Activated T-cell treated with anti-CD3 and anti-CD28 coated beads, Interleukin-2, amount 50 U/mL, for 72 hours (primary cell): ENCODE data around the gene TSHZ2. TPM values are rescaled to one million over a fixed set of nuclear protein-coding genes. Genes with fewer than 3 reads are reported as not detected.

ENCODE experiments used
- ATAC-seq, 2 donors: fragments of 150-1000 bp; cut with Tn5 transposase; replicated peaks in 1 of 2; 2 replicates each; pipeline ENCODE4 v1.10.0; 2021; ENCODE audit warnings: moderate library complexity in 2 of 2, mild to moderate bottlenecking in 1 of 2
- DNase-seq, 2 donors: peaks; one replicate each; pipeline ENCODE4 v3.0.0; 2021 to 2022; ENCODE audit warnings: mixed read lengths in 1 of 2
- H3K27ac Mint-ChIP-seq: one replicate; pipeline ENCODE4 v1.8.0; 2022; ENCODE audit warnings: mild to moderate bottlenecking, moderate library complexity, mixed read lengths
- H3K27me3 Mint-ChIP-seq: one replicate; pipeline ENCODE4 v1.8.0; 2022; ENCODE audit warnings: low read depth, mixed read lengths
- H3K36me3 Mint-ChIP-seq, 2 donors: one replicate each; pipeline ENCODE4 v1.8.0; 2022; ENCODE audit warnings: mixed read lengths in 2 of 2, mild to moderate bottlenecking in 1 of 2; ENCODE audit not compliant: insufficient read depth in 2 of 2
- H3K4me1 Mint-ChIP-seq: one replicate; pipeline ENCODE4 v1.8.0; 2022; ENCODE audit warnings: low read depth, mixed read lengths
- H3K4me3 Mint-ChIP-seq, 2 donors: one replicate each; pipeline ENCODE4 v1.8.0; 2022; ENCODE audit warnings: mild to moderate bottlenecking in 2 of 2, mixed read lengths in 2 of 2, moderate library complexity in 2 of 2
- H3K9me3 Mint-ChIP-seq, 2 donors: one replicate each; pipeline ENCODE4 v1.8.0; 2022; ENCODE audit warnings: mixed read lengths in 2 of 2
- total RNA-seq, 2 donors: library from RNA; stranded (reverse); gene quantifications; one replicate each; pipeline ENCODE4 v1.2.3, GENCODE V29; 2022

The TSHZ2 gene
- total RNA-seq, 2 donors from 2014 or later: 29.3 to 56.7 TPM

GRCh38 chr20:52943185-52943841 lies 28.8 kb upstream of the TSHZ2 start:
- H3K36me3 Mint-ChIP-seq: peaks cover 0 to 2% of the 10 kb centered on the region in 2 donors
- no peaks in the 10 kb centered on the region for H3K9me3 Mint-ChIP-seq
- DNase-seq: no peak
- no peak overlapping the region for H3K4me3 Mint-ChIP-seq
- H3K27ac Mint-ChIP-seq: no peak overlapping the region
- no peaks in the 10 kb centered on the region for H3K27me3 Mint-ChIP-seq
- no peak for ATAC-seq
- H3K4me1 Mint-ChIP-seq: no peaks in the 10 kb centered on the region

GRCh38 chr20:52945268-52945667 lies 26.9 kb upstream of the TSHZ2 start:
- H3K36me3 Mint-ChIP-seq: peaks cover 0 to 1% of the 10 kb centered on the region in 2 donors

GRCh38 chr20:52945862-52946522 lies 26.2 kb upstream of the TSHZ2 start:
- no peak for ATAC-seq
- no peak overlapping the region for H3K27ac Mint-ChIP-seq
- H3K4me3 Mint-ChIP-seq: no peak overlapping the region
- H3K9me3 Mint-ChIP-seq: no peaks in the 10 kb centered on the region
- DNase-seq: no peak
- no peaks in the 10 kb centered on the region for H3K27me3 Mint-ChIP-seq
- no peaks in the 10 kb centered on the region for H3K36me3 Mint-ChIP-seq
- no peaks in the 10 kb centered on the region for H3K4me1 Mint-ChIP-seq

More at GRCh38 chr20:52945268-52945667, 26.9 kb upstream of the TSHZ2 start:
- Mint-ChIP-seq H3K27me3 (no peaks in the 10 kb centered on the region), H3K9me3 (no peaks in the 10 kb centered on the region), H3K27ac (no peak overlapping the region), H3K4me3 (no peak overlapping the region), H3K4me1 (no peaks in the 10 kb centered on the region)
- DNase-seq (no peak), ATAC-seq (no peak)

GRCh38 chr20:52948491-52948890 lies 23.7 kb upstream of the TSHZ2 start:
- no peak overlapping the region for H3K27ac Mint-ChIP-seq
- no peaks in the 10 kb centered on the region for H3K27me3 Mint-ChIP-seq
- no peaks in the 10 kb centered on the region for H3K9me3 Mint-ChIP-seq
- H3K4me1 Mint-ChIP-seq: no peaks in the 10 kb centered on the region
- ATAC-seq: no peak
- H3K36me3 Mint-ChIP-seq: peaks cover 0 to 2% of the 10 kb centered on the region in 2 donors
- no peak for DNase-seq
- H3K4me3 Mint-ChIP-seq: no peak overlapping the region

- Mint-ChIP-seq H3K27me3 (no peaks in the 10 kb centered on the region), H3K4me3 (no peak overlapping the region), H3K4me1 (no peaks in the 10 kb centered on the region), H3K27ac (no peak overlapping the region), H3K36me3 (peaks cover 0 to 2% of the 10 kb centered on the region in 2 donors), H3K9me3 (peaks cover 0 to 4% of the 10 kb centered on the region in 2 donors)
- ATAC-seq (no peak), DNase-seq (no peak)
Observed at GRCh38 chr20:52953020-52953419, 19.1 kb upstream of the TSHZ2 start.

GRCh38 chr20:52954849-52955248 lies 17.3 kb upstream of the TSHZ2 start:
- peaks cover 0 to 2% of the 10 kb centered on the region in 2 donors for H3K36me3 Mint-ChIP-seq
- no peaks in the 10 kb centered on the region for H3K4me1 Mint-ChIP-seq
- no peak for ATAC-seq

GRCh38 chr20:52958211-52958610 lies 13.9 kb upstream of the TSHZ2 start:
- Mint-ChIP-seq H3K27ac (no peak overlapping the region), H3K27me3 (no peaks in the 10 kb centered on the region), H3K36me3 (no peaks in the 10 kb centered on the region), H3K4me3 (no peak overlapping the region), H3K9me3 (peaks cover 0 to 4% of the 10 kb centered on the region in 2 donors), H3K4me1 (no peaks in the 10 kb centered on the region)
- no peak for ATAC-seq
- DNase-seq: no peak

More at GRCh38 chr20:52954849-52955248, 17.3 kb upstream of the TSHZ2 start:
- DNase-seq: no peak
- Mint-ChIP-seq H3K27me3 (no peaks in the 10 kb centered on the region), H3K4me3 (no peak overlapping the region), H3K27ac (no peak overlapping the region), H3K9me3 (peaks cover 0 to 4% of the 10 kb centered on the region in 2 donors)

- no peaks in the 10 kb centered on the region for H3K36me3 Mint-ChIP-seq
- ATAC-seq (no peak), DNase-seq (no peak)
- peaks cover 8% of the 10 kb centered on the region for H3K27me3 Mint-ChIP-seq
- H3K27ac Mint-ChIP-seq: no peak overlapping the region
- H3K4me1 Mint-ChIP-seq: peaks cover 5% of the 10 kb centered on the region
- H3K9me3 Mint-ChIP-seq: peaks cover 0 to 4% of the 10 kb centered on the region in 2 donors
- H3K4me3 Mint-ChIP-seq: no peak overlapping the region
Observed at GRCh38 chr20:52959125-52959524, 13.0 kb upstream of the TSHZ2 start.

GRCh38 chr20:52962183-52962582 lies 10.0 kb upstream of the TSHZ2 start:
- peaks cover 0 to 3% of the 10 kb centered on the region in 2 donors for H3K36me3 Mint-ChIP-seq
- no peak for DNase-seq
- peaks cover 17% of the 10 kb centered on the region for H3K27me3 Mint-ChIP-seq
- no peaks in the 10 kb centered on the region for H3K9me3 Mint-ChIP-seq
- H3K27ac Mint-ChIP-seq: no peak overlapping the region
- no peak for ATAC-seq
- H3K4me1 Mint-ChIP-seq: peaks cover 5% of the 10 kb centered on the region
- no peak overlapping the region for H3K4me3 Mint-ChIP-seq

GRCh38 chr20:52963131-52963530 lies 9.0 kb upstream of the TSHZ2 start:
- H3K9me3 Mint-ChIP-seq: no peaks in the 10 kb centered on the region
- H3K36me3 Mint-ChIP-seq: peaks cover 0 to 3% of the 10 kb centered on the region in 2 donors
- no peak overlapping the region for H3K27ac Mint-ChIP-seq
- H3K27me3 Mint-ChIP-seq: peaks cover 17% of the 10 kb centered on the region
- ATAC-seq (no peak), DNase-seq (no peak)
- no peak overlapping the region for H3K4me3 Mint-ChIP-seq
- H3K4me1 Mint-ChIP-seq: peaks cover 5% of the 10 kb centered on the region

GRCh38 chr20:52964131-52964530 lies 8.0 kb upstream of the TSHZ2 start:
- no peak overlapping the region for H3K27ac Mint-ChIP-seq
- no peak overlapping the region for H3K4me3 Mint-ChIP-seq
- no peak for DNase-seq
- peaks cover 0 to 3% of the 10 kb centered on the region in 2 donors for H3K36me3 Mint-ChIP-seq
- H3K27me3 Mint-ChIP-seq: peaks cover 17% of the 10 kb centered on the region
- no peaks in the 10 kb centered on the region for H3K9me3 Mint-ChIP-seq
- peaks cover 5% of the 10 kb centered on the region for H3K4me1 Mint-ChIP-seq
- no peak for ATAC-seq

- peaks cover 17% of the 10 kb centered on the region for H3K27me3 Mint-ChIP-seq
- H3K4me3 Mint-ChIP-seq: no peak overlapping the region
- no peaks in the 10 kb centered on the region for H3K9me3 Mint-ChIP-seq
- H3K36me3 Mint-ChIP-seq: peaks cover 0 to 3% of the 10 kb centered on the region in 2 donors
- H3K27ac Mint-ChIP-seq: no peak overlapping the region
- DNase-seq: no peak
- no peak for ATAC-seq
- H3K4me1 Mint-ChIP-seq: peaks cover 5% of the 10 kb centered on the region
Observed at GRCh38 chr20:52965380-52965779, 6.8 kb upstream of the TSHZ2 start.

- Mint-ChIP-seq H3K4me1 (peaks cover 6% of the 10 kb centered on the region), H3K4me3 (no peak overlapping the region), H3K27ac (no peak overlapping the region), H3K36me3 (peaks cover 0 to 3% of the 10 kb centered on the region in 2 donors), H3K9me3 (no peaks in the 10 kb centered on the region), H3K27me3 (peaks cover 17% of the 10 kb centered on the region)
- ATAC-seq (no peak), DNase-seq (no peak)
Observed at GRCh38 chr20:52965819-52966218, 6.3 kb upstream of the TSHZ2 start.
